Measurements from ENCODE around the gene BCOR.

DNA sequence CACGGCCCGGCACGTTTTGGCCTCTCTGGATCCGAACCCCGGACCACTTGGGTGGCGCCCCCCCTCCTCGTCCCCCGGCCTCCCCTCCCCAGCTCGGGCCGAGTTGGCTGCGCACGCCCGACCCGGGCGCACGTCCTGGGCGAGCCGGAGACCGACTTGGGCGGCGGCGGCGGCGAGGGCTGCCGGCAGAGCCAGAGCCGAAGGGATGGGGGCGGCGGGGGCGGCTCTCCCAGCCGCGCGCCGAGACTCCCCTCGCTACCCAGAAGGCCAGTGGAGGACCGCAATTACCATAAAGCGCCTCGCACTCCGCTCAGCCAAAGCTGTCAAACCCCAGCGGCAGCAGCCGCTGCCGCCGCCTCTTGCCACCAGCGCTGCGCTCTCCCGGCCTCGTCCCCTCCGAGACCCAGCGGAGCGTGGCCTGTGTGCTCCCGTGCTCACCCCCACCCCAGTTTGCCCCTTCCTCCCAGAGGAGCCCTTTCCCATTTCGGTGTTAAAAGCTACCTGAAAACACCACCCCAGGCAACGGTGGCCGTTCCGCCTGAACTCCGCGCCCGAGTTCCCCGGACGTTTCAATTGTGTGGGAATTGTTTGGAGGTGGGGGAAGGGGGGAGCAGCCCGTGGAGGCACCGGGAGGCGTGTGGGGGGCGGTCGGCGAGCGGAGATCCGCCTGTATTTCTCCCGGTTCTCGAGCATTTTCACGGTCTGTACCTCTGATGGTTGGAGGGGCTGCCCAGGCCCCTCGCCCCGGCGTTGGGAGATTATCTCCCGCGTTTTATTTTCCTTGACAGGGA is 701 bp upstream of the BCOR start:
- TF ChIP-seq, protein P1, sequence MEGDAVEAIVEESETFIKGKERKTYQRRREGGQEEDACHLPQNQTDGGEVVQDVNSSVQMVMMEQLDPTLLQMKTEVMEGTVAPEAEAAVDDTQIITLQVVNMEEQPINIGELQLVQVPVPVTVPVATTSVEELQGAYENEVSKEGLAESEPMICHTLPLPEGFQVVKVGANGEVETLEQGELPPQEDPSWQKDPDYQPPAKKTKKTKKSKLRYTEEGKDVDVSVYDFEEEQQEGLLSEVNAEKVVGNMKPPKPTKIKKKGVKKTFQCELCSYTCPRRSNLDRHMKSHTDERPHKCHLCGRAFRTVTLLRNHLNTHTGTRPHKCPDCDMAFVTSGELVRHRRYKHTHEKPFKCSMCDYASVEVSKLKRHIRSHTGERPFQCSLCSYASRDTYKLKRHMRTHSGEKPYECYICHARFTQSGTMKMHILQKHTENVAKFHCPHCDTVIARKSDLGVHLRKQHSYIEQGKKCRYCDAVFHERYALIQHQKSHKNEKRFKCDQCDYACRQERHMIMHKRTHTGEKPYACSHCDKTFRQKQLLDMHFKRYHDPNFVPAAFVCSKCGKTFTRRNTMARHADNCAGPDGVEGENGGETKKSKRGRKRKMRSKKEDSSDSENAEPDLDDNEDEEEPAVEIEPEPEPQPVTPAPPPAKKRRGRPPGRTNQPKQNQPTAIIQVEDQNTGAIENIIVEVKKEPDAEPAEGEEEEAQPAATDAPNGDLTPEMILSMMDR (IDR thresholded peaks at IDR 0.05; ENCODE audit: insufficient read depth, low read length) = no peak
- no peak for TF ChIP-seq SPI1 (IDR thresholded peaks at IDR 0.05; ENCODE audit: borderline replicate concordance, low read depth)
- TF ChIP-seq POLR2AphosphoS5 (IDR thresholded peaks at IDR 0.05; ENCODE audit: low read depth) = no peak
